Nephron (organoid): ENCODE results near the gene TPCN2.

Experiments
- H3K27ac Mint-ChIP-seq, 3 experiments: 2 replicates each; pipeline ENCODE4 v1.8.0; 2020; ENCODE audit warnings: mixed read lengths in 3 of 3, mild to moderate bottlenecking in 2 of 3, moderate library complexity in 1 of 3
- H3K27me3 Mint-ChIP-seq: 2 replicates; pipeline ENCODE4 v1.8.0; 2021; ENCODE audit warnings: low read depth, mild to moderate bottlenecking, moderate library complexity, mixed read lengths
- H3K36me3 Mint-ChIP-seq: 2 replicates; pipeline ENCODE4 v1.8.0; 2020; ENCODE audit warnings: low read depth, mixed read lengths
- H3K4me1 Mint-ChIP-seq: 2 replicates; pipeline ENCODE4 v1.8.0; 2020; ENCODE audit warnings: mixed read lengths
- H3K4me3 Mint-ChIP-seq, 3 experiments: 2 replicates each; pipeline ENCODE4 v1.8.0; 2020; ENCODE audit warnings: mild to moderate bottlenecking in 3 of 3, mixed read lengths in 3 of 3, moderate library complexity in 2 of 3
- H3K9me3 Mint-ChIP-seq: 2 replicates; pipeline ENCODE4 v1.8.0; 2020; ENCODE audit warnings: mixed read lengths
- CTCF ChIP-seq, 3 experiments: fragments of 200-600 bp; sonication (generic); IDR thresholded peaks; one replicate each; pipeline ENCODE4 v1.5.0; 2021; ENCODE audit warnings: antibody characterized with exemption in 3 of 3; ENCODE audit not compliant: unreplicated experiment in 3 of 3

TPCN2 gene

GRCh38 chr11:69018924-69019323 is 29.8 kb upstream of the TPCN2 start:
- Mint-ChIP-seq H3K27ac (no peak overlapping the region), H3K27me3 (peaks cover 10% of the 10 kb centered on the region), H3K9me3 (no peaks in the 10 kb centered on the region), H3K4me1 (peaks cover 7% of the 10 kb centered on the region), H3K4me3 (no peak overlapping the region), H3K36me3 (no peaks in the 10 kb centered on the region)
- no peak for TF ChIP-seq CTCF (IDR thresholded peaks at IDR 0.05; ENCODE audit: unreplicated experiment in 3 of 3)

- Mint-ChIP-seq H3K4me1 (no peaks in the 10 kb centered on the region), H3K36me3 (no peaks in the 10 kb centered on the region), H3K27ac (no peak overlapping the region), H3K27me3 (peaks cover 7% of the 10 kb centered on the region), H3K9me3 (no peaks in the 10 kb centered on the region), H3K4me3 (no peak overlapping the region)
- TF ChIP-seq CTCF (IDR thresholded peaks at IDR 0.05; ENCODE audit: unreplicated experiment in 3 of 3): no peak
Measured at GRCh38 chr11:69022260-69022659, 26.5 kb upstream of the TPCN2 start.

- Mint-ChIP-seq H3K4me3 (no peak overlapping the region), H3K4me1 (no peaks in the 10 kb centered on the region), H3K27ac (no peak overlapping the region), H3K36me3 (no peaks in the 10 kb centered on the region), H3K27me3 (no peaks in the 10 kb centered on the region), H3K9me3 (no peaks in the 10 kb centered on the region)
- TF ChIP-seq CTCF (IDR thresholded peaks at IDR 0.05; ENCODE audit: unreplicated experiment in 3 of 3): no peak
Measured at GRCh38 chr11:69024509-69024908, 24.2 kb upstream of the TPCN2 start.

GRCh38 chr11:69027704-69028372 is 20.9 kb upstream of the TPCN2 start:
- no peak for TF ChIP-seq CTCF (IDR thresholded peaks at IDR 0.05; ENCODE audit: unreplicated experiment in 3 of 3)
- Mint-ChIP-seq H3K36me3 (no peaks in the 10 kb centered on the region), H3K4me3 (no peak overlapping the region), H3K27ac (no peak overlapping the region), H3K9me3 (no peaks in the 10 kb centered on the region), H3K27me3 (no peaks in the 10 kb centered on the region), H3K4me1 (no peaks in the 10 kb centered on the region)

- Mint-ChIP-seq H3K9me3 (no peaks in the 10 kb centered on the region), H3K27ac (no peak overlapping the region), H3K36me3 (no peaks in the 10 kb centered on the region), H3K4me1 (peaks cover 9% of the 10 kb centered on the region), H3K4me3 (no peak overlapping the region), H3K27me3 (no peaks in the 10 kb centered on the region)
- TF ChIP-seq CTCF (IDR thresholded peaks at IDR 0.05; ENCODE audit: unreplicated experiment in 3 of 3): no peak
Measured at GRCh38 chr11:69030301-69030700, 18.4 kb upstream of the TPCN2 start.

GRCh38 chr11:69032833-69033232 is 15.9 kb upstream of the TPCN2 start:
- Mint-ChIP-seq H3K27me3 (no peaks in the 10 kb centered on the region), H3K4me3 (no peak overlapping the region), H3K9me3 (no peaks in the 10 kb centered on the region), H3K4me1 (peaks cover 19% of the 10 kb centered on the region), H3K27ac (peak overlapping the region in 1 of 3 experiments; percentile 38), H3K36me3 (no peaks in the 10 kb centered on the region)
- no peak for TF ChIP-seq CTCF (IDR thresholded peaks at IDR 0.05; ENCODE audit: unreplicated experiment in 3 of 3)
